ENCODE measurements around the gene TULP4. TPM values are rescaled to one million over a fixed set of nuclear protein-coding genes. Genes with fewer than 3 reads are reported as not detected.
"Not testable (repeated sequence)": the region's sequence is repeated elsewhere in the genome, so short reads cannot be mapped to it uniquely, and the experiment has no call there.

TULP4 gene
- total RNA-seq, 1 donor from 2014 or later, result 406 TPM

- H3K36me3 Mint-ChIP-seq (ENCODE audit: unreplicated experiment), result peaks cover 29% of the 10 kb centered on the region
- peaks cover 21% of the 10 kb centered on the region for H3K4me1 Mint-ChIP-seq (ENCODE audit: low read depth, unreplicated experiment)
- H3K4me3 Mint-ChIP-seq (ENCODE audit: unreplicated experiment), result no peak overlapping the region
- no peak for DNase-seq
- H3K27ac Mint-ChIP-seq (ENCODE audit: unreplicated experiment), result no peak overlapping the region
- H3K9me3 Mint-ChIP-seq (ENCODE audit: unreplicated experiment), result peaks cover 25% of the 10 kb centered on the region
- no peak for TF ChIP-seq CTCF (IDR thresholded peaks at IDR 0.05; ENCODE audit: partially characterized antibody, unreplicated experiment)
- H3K27me3 Mint-ChIP-seq (ENCODE audit: unreplicated experiment), result peaks cover 6% of the 10 kb centered on the region
These were observed 209.5 kb downstream of the TULP4 start for GRCh38 chr6:158521759-158522158.

GRCh38 chr6:158522616-158523015, 210.4 kb downstream of the TULP4 start:
- H3K27me3 Mint-ChIP-seq (ENCODE audit: unreplicated experiment), result peaks cover 4% of the 10 kb centered on the region
- no peak for DNase-seq
- TF ChIP-seq CTCF (IDR thresholded peaks at IDR 0.05; ENCODE audit: partially characterized antibody, unreplicated experiment), result no peak

GRCh38 chr6:158524311-158524710, 212.0 kb downstream of the TULP4 start:
- no peak for TF ChIP-seq CTCF (IDR thresholded peaks at IDR 0.05; ENCODE audit: partially characterized antibody, unreplicated experiment)
- no peak for DNase-seq
- H3K9me3 Mint-ChIP-seq (ENCODE audit: unreplicated experiment), result peaks cover 27% of the 10 kb centered on the region
- peaks cover 4% of the 10 kb centered on the region for H3K27me3 Mint-ChIP-seq (ENCODE audit: unreplicated experiment)
- H3K4me1 Mint-ChIP-seq (ENCODE audit: low read depth, unreplicated experiment), result peaks cover 7% of the 10 kb centered on the region
- H3K27ac Mint-ChIP-seq (ENCODE audit: unreplicated experiment), result no peak overlapping the region
- H3K36me3 Mint-ChIP-seq (ENCODE audit: unreplicated experiment), result peaks cover 40% of the 10 kb centered on the region
- no peak overlapping the region for H3K4me3 Mint-ChIP-seq (ENCODE audit: unreplicated experiment)

More at GRCh38 chr6:158522616-158523015, 210.4 kb downstream of the TULP4 start:
- Mint-ChIP-seq H3K36me3 (ENCODE audit: unreplicated experiment) (peaks cover 32% of the 10 kb centered on the region), H3K4me1 (ENCODE audit: low read depth, unreplicated experiment) (peaks cover 19% of the 10 kb centered on the region), H3K27ac (ENCODE audit: unreplicated experiment) (no peak overlapping the region), H3K4me3 (ENCODE audit: unreplicated experiment) (no peak overlapping the region), H3K9me3 (ENCODE audit: unreplicated experiment) (peaks cover 26% of the 10 kb centered on the region)

- not testable (repeated sequence) for H3K4me1 Mint-ChIP-seq (ENCODE audit: low read depth, unreplicated experiment); H3K27me3 Mint-ChIP-seq (ENCODE audit: unreplicated experiment); H3K27ac Mint-ChIP-seq (ENCODE audit: unreplicated experiment); DNase-seq; H3K4me3 Mint-ChIP-seq (ENCODE audit: unreplicated experiment)
- Mint-ChIP-seq H3K9me3 (ENCODE audit: unreplicated experiment) (peaks cover 25% of the 10 kb centered on the region), H3K36me3 (ENCODE audit: unreplicated experiment) (peaks cover 48% of the 10 kb centered on the region)
These were observed 215.6 kb downstream of the TULP4 start for GRCh38 chr6:158527858-158528257.

GRCh38 chr6:158528826-158529225, 216.6 kb downstream of the TULP4 start:
- peaks cover 8% of the 10 kb centered on the region for H3K4me1 Mint-ChIP-seq (ENCODE audit: low read depth, unreplicated experiment)
- H3K9me3 Mint-ChIP-seq (ENCODE audit: unreplicated experiment), result peaks cover 22% of the 10 kb centered on the region
- H3K27ac Mint-ChIP-seq (ENCODE audit: unreplicated experiment), result no peak overlapping the region
- peaks cover 46% of the 10 kb centered on the region for H3K36me3 Mint-ChIP-seq (ENCODE audit: unreplicated experiment)
- no peak for DNase-seq
- no peak overlapping the region for H3K4me3 Mint-ChIP-seq (ENCODE audit: unreplicated experiment)
- peaks cover 4% of the 10 kb centered on the region for H3K27me3 Mint-ChIP-seq (ENCODE audit: unreplicated experiment)
- no peak for TF ChIP-seq CTCF (IDR thresholded peaks at IDR 0.05; ENCODE audit: partially characterized antibody, unreplicated experiment)
